Measurements from ENCODE around the gene RHOBTB1. TPM values are rescaled to one million over a fixed set of nuclear protein-coding genes. Genes with fewer than 3 reads are reported as not detected.

The RHOBTB1 gene
- total RNA-seq, 1 experiment from 2014 or later, result 23.9 TPM

DNA sequence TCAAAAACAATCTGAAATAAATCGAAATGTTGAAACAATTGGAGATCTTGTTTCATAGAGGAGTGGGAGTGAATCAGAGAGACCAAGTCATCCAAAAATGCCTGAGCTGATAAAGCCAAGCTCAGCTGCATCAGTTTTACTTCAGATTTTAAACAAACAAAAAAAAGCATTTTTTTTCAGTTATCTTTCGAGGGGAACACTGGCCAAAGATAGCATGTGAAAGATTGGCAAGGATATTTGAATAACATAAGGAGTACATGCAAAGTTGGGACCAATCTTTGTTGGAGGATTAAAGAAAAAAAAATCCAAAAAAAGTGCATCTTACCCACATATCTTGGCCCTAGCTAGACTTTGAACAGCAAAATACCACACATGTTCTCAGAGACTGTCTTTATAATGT, 47.2 kb downstream of the RHOBTB1 start:
- in situ Hi-C loops (cut with HindIII; ENCODE audit: low pct_unique_long_range_greater_than_20kb, low sequenced_read_pairs), result no loop called here
- no peak for DNase-seq (ENCODE audit: low read depth, low spot score)

DNA sequence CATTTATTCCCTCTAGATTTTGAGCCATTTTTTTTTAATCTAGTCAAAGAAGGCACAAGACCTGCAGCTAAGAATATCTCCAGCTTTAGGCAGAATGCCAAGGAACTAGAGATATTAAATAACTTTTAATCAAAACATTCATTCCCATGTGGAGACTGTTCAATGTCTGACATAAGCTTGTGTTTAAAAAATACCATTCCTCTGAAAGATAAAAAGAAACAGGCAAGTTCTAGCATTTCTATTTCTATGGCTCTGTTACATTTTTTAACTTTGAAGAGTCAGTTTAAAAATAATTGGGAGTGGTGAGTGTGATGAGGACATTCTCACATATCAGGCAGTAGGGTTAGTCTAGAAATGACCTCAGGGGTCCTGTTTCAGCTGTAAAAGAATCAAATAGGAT, 48.0 kb downstream of the RHOBTB1 start:
- DNase-seq (ENCODE audit: low read depth, low spot score), result no peak
- in situ Hi-C loops (cut with HindIII; ENCODE audit: low pct_unique_long_range_greater_than_20kb, low sequenced_read_pairs), result no loop called here

DNA sequence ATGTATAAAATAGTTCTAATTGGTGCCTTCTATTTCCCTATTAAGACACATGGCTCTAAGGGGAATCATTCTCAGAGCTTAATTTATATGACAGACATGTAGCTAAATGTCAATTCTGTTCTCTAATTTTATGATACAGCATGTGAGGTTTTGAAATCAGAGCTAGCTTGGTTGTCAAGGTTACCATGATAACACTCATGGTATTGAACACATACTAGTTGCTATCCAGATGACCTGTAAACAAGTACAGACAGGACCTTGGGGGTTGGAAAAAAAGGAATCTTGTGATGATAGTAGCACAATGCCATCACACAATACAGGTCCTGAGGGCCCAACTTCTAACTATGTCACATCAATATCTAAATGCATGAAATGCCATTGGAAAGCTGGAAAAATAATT, 49.2 kb downstream of the RHOBTB1 start:
- in situ Hi-C loops (cut with HindIII; ENCODE audit: low pct_unique_long_range_greater_than_20kb, low sequenced_read_pairs), result no loop called here
- peak; percentile 21 for DNase-seq (ENCODE audit: low read depth, low spot score)

DNA sequence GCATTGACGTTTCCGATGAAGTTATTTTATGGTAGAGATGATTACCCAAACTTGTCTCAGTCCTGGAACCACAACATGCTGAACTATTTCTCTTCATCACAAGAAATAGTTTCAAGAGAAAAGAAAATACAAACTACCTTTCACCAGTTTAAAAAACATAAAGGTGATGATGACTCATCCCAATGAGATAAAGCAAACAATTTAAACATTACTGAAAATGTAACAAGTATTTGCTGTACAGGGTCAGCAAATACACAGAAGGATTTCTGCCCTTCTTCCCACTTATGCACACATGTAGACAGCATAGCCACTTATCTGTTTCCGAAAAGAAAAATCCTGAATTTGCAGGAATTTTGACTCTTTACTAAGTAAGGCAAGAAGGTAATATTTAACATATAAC, 50.8 kb downstream of the RHOBTB1 start:
- DNase-seq (ENCODE audit: low read depth, low spot score), result no peak
- in situ Hi-C loops (cut with HindIII; ENCODE audit: low pct_unique_long_range_greater_than_20kb, low sequenced_read_pairs), result no loop called here

DNA sequence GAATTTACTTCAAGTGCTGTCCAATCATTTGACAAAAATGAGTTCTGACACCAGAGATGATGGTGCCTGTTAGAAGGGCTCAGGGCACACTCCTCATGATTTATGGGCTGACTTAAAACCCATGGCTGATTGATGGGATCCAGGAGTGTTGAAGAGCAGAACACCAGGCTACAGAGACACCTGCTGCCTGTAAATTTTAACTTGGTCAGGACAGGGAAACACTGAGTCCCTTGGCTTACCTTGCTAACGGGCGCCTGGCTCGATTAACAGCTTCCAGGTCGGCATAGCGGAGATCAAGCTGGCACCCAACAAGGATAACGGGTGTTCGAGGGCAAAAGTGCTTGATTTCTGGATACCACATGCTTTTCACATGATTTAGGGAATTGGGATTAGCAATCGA, 51.4 kb downstream of the RHOBTB1 start:
- in situ Hi-C loops (cut with HindIII; ENCODE audit: low pct_unique_long_range_greater_than_20kb, low sequenced_read_pairs), result no loop called here
- DNase-seq (ENCODE audit: low read depth, low spot score), result no peak

DNA sequence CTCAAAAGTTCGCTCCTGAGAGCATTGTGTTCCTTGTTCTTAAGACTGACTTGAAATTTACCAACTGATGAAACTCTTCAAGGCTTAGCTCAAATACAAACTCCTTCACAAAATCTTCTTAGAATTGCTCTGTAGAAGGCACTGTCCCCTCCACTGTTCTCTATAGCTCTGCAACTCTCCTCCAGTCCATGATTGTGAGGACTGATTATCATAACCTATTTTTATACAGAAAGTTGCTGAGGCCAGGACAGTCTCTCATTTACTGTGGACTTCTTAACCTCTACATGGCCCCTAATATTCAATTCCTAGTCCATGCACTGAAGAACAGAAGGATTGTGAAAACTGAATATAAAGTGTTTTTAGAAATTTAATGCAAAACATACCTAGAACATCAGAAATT, 53.2 kb downstream of the RHOBTB1 start:
- in situ Hi-C loops (cut with HindIII; ENCODE audit: low pct_unique_long_range_greater_than_20kb, low sequenced_read_pairs), result no loop called here
- DNase-seq (ENCODE audit: low read depth, low spot score), result no peak

DNA sequence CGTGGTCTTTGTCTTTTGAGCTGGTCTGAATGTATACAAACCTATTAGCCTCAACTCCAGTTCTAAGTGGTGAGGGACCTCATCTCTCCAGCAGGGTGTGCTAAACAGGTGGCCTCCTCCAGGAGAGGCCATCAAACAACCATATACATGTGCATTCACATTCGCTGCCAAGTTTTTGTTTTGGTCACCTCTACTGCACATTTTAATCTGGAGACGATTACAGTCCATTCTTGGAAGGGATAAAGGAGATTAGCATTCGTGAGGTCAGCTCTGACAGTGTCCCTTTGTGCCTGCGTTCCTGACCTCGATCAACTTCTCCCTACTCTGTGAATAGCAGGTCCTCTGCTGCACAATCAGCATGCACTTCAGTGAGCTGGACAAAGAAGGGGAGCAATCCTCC, 60.8 kb downstream of the RHOBTB1 start:
- in situ Hi-C loops (cut with HindIII; ENCODE audit: low pct_unique_long_range_greater_than_20kb, low sequenced_read_pairs), result no loop called here
- DNase-seq (ENCODE audit: low read depth, low spot score), result peak; percentile 72

DNA sequence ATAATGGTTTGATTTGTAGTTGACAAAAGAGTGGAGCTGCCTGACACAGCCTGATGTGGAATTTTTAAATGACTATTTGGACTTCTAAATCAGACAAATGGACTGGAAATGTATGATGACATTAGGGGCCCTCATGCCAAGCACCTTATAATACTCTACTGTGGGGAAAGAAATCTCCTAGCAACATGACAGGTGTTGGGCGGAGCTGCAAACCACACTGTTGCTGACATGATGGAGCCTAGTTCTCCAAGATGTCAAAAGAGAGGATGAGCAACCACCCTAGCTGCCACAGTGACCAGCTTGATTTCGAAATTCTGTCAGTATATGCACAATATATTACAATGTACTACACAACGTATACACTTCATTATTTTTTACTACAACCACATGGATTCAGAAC, 65.8 kb downstream of the RHOBTB1 start:
- in situ Hi-C loops (cut with HindIII; ENCODE audit: low pct_unique_long_range_greater_than_20kb, low sequenced_read_pairs), result no loop called here
- DNase-seq (ENCODE audit: low read depth, low spot score), result no peak

DNA sequence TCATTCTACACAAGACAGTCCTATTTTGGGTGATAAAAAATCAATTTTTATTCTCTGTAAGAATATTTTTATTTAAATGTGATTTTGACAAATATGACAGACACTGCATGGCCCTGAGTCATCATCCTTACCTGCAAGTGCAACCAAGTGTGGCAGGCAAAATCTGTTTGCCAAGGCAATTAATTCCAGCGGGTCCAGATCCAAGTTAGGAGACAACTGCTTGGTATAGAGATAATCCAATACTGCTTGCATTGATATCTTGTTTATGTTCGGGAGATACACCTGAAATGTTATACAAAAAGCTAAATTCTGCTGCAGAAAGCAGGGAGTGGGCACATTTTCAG, 66.2 kb downstream of the RHOBTB1 start:
- in situ Hi-C loops (cut with HindIII; ENCODE audit: low pct_unique_long_range_greater_than_20kb, low sequenced_read_pairs), result no loop called here
- DNase-seq (ENCODE audit: low read depth, low spot score), result no peak

DNA sequence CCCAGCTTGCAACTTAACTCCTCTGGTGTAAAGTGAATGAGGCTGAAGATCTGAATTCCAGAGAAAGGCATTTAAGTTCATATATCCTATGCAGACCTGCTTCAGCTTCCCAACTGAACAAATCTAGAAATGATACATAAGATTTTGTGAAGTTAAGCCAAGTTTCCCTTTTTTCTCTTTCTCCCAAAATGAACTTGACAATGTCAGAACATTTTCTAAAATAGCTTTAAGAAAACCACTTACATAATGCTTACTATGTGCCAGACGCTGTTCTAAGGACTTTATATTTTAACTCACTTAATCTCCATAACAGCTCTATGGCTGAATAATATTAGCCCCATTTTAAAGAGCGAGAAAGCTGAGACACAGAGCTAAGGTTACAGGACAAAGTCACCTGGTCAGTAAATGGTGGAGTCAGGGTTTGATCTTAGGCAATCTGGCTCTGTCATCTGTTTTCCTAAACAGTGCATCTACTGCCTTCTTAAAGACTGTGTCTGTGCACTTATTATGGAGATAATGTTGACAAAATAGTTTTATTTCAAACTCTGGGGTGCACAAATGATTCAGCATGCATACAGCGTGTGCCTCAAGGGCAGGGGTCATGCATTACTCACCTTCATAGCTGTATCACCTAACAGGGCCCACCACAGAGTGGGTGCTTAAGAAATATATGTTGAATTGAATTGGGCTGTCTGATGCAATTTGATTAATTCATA, 66.8 kb downstream of the RHOBTB1 start:
- DNase-seq (ENCODE audit: low read depth, low spot score), result no peak
- in situ Hi-C loops (cut with HindIII; ENCODE audit: low pct_unique_long_range_greater_than_20kb, low sequenced_read_pairs), result no loop called here

DNA sequence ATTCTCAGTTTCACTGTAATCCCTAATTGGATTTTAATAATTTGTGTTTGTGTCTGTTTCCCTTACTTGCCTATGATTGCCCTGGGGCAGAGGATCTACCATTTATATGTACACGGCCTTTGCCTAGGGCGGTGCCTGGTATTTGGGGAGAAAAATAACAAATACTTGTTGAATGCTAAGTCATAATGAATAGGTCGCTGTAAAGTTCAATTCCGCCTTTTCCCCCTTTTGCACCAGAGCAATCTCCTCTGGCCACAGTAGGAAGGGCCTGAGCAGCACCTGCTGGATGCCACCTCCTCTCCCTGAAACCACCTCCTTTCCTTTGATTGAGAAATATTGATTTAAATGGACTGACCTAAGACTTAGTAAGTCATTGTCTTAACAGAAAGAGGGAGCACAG, 70.2 kb downstream of the RHOBTB1 start:
- DNase-seq (ENCODE audit: low read depth, low spot score), result no peak
- in situ Hi-C loops (cut with HindIII; ENCODE audit: low pct_unique_long_range_greater_than_20kb, low sequenced_read_pairs), result loop anchor here (25.0 kb wide), 1 partner anchor 89 kb away; no protein-coding TSS in a partner anchor

DNA sequence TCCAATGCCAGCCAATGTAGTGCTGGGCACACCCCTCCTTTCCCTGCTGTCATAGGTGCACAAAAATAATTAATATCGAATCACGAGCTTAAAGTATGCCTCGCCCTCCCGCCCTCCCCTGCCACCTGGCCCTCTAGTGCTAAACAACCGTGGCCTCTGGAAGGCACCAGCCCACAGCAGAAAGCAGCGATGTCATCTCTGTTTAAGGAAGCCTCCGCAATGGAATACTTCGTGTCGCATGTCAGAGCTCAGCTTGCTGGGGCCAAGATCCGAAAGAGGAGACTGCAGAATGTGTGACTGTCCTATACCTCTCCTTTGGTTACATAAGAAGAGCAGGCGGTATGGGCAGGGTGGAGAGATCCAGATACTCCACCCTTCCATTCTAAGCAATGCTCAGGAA, 71.5 kb downstream of the RHOBTB1 start:
- no peak for DNase-seq (ENCODE audit: low read depth, low spot score)
- in situ Hi-C loops (cut with HindIII; ENCODE audit: low pct_unique_long_range_greater_than_20kb, low sequenced_read_pairs), result loop anchor here (25.0 kb wide), 1 partner anchor 90 kb away; no protein-coding TSS in a partner anchor

DNA sequence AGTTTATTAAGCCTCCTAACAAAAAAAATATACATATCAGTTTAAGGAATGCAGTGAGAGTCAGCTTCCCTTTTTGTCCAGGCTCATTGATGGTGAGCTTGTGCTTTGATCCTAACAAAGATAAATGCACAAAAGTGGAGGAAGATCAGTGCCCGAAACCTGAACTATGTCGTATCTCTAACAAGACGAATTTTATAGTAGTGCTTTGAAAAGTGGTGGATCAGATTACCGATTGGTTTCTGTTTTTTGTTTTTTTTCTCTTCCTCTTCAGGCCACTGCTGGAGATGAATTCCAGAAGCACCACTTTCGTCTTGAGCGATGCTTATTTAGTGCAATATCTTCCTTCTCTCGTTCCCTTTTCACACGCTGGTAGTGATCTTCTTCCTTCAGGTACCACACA, 72.8 kb downstream of the RHOBTB1 start:
- in situ Hi-C loops (cut with HindIII; ENCODE audit: low pct_unique_long_range_greater_than_20kb, low sequenced_read_pairs), result loop anchor here (25.0 kb wide), 1 partner anchor 91 kb away; no protein-coding TSS in a partner anchor
- DNase-seq (ENCODE audit: low read depth, low spot score), result no peak

DNA sequence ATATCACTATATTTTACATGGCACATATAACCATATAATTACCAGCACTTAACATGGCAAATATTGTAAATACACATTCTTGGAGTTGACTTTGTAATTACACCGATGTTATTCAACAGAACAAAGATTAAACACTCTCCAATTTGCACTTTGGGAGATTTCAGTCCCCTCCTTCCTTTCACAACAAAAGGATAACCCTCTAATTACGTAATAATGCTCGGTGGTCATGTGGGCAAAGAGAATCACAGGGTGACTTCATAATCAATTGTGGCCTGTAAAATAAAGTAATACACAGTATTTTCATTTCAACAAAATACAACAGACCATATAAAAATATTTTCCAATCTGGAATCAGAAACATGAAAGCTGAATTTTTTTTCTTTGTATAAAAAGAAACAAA, 73.2 kb downstream of the RHOBTB1 start:
- no peak for DNase-seq (ENCODE audit: low read depth, low spot score)
- in situ Hi-C loops (cut with HindIII; ENCODE audit: low pct_unique_long_range_greater_than_20kb, low sequenced_read_pairs), result loop anchor here (25.0 kb wide), 1 partner anchor 91 kb away; no protein-coding TSS in a partner anchor

DNA sequence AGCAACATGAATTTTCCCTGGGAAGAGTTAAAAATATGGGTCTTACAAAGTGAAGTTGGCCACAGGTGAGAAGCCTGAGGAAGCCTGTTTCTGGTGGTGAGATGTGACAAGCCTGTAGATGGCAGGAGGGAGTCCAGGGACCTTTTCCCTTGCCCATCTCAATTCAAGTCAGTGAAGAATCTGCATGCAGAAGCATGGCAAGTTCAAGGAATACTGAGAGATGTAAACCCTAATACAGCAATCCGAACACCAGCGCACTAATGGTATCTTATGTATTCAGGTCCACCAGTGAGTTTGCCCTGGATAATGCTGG, 73.6 kb downstream of the RHOBTB1 start:
- DNase-seq (ENCODE audit: low read depth, low spot score), result peak; percentile 34
- in situ Hi-C loops (cut with HindIII; ENCODE audit: low pct_unique_long_range_greater_than_20kb, low sequenced_read_pairs), result loop anchor here (25.0 kb wide), 1 partner anchor 92 kb away; no protein-coding TSS in a partner anchor

DNA sequence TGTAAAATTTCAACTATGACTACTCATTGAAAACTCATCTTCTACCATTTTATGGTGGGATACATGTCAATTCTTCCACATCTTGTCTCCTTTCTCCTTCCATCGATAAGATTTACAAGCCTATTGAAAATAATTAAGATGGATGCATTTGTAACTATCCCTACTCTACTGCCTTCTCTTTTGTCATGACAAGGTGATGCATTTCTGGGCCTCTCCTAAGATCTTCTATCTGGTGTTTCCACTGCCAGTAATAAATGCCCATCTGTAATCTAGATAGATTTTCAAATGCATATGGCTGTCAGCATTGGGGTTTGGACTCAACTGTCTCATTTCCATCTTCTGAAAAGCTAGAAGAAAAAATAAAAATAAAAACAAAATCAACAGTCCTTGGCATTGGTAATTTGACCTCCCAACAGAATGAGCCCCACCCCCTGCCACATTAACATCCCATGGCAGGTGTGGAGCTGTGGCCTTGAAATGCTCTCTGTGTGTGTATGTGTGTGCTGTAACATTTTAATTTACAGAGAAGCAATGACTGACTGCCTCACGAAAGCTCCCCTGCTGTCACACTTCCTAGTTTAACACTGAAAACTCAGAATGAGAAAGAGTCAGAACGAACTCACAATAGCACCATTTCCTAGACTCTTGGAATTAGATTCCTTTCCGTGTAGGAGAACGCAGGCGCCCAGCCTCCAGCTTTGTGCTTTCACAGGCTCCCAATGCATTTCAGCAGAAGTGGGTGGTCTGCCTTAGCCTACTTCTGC, 74.2 kb downstream of the RHOBTB1 start:
- no peak for DNase-seq (ENCODE audit: low read depth, low spot score)
- in situ Hi-C loops (cut with HindIII; ENCODE audit: low pct_unique_long_range_greater_than_20kb, low sequenced_read_pairs), result loop anchor here (25.0 kb wide), 1 partner anchor 92 kb away; no protein-coding TSS in a partner anchor

DNA sequence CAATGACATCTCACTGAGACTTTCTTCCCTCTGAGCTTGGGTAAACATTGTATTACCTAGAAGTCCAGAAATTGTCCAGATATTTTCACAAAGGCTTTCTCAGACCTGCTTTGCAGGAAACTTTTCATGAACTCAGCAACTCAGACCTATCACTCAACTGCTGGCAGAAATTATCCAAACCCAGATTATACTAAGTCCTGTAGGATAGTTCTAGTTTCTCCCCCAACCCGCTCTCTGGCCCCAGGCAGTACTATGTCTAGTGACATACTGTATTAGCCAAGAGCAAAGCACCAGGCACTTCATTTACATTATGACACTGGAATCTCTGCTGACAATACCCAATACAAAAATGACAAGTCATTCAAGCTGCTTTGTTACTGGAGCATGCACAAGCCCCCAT, 75.0 kb downstream of the RHOBTB1 start:
- in situ Hi-C loops (cut with HindIII; ENCODE audit: low pct_unique_long_range_greater_than_20kb, low sequenced_read_pairs), result loop anchor here (25.0 kb wide), 1 partner anchor 93 kb away; no protein-coding TSS in a partner anchor
- DNase-seq (ENCODE audit: low read depth, low spot score), result no peak

DNA sequence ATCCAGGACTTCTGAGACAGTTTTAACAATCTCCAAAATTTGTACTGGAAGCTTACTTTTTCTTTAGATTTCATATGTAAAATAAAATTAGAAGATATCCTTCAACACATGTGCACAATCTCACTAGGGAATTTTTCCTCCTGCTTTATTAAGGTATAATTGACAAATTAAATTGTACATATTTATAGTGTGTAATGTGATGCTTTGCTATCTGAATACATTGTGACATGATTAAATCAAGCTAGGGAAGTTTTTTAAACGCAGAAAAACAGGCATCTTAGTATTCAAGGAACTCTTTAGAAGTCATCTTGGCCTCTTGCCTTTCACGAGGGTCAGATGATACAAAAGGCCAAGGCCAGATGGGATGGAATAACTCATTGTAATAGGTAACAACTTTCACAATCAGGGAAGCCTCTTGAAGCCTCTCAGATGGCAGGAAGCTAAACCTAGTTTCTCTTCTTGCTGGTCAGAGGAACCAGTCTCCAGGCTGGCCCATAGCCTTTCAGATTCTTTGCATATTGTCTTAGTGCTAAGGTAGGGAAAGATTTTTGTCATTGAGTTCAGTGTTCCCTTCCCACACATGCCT, 78.7 kb downstream of the RHOBTB1 start:
- no peak for DNase-seq (ENCODE audit: low read depth, low spot score)

DNA sequence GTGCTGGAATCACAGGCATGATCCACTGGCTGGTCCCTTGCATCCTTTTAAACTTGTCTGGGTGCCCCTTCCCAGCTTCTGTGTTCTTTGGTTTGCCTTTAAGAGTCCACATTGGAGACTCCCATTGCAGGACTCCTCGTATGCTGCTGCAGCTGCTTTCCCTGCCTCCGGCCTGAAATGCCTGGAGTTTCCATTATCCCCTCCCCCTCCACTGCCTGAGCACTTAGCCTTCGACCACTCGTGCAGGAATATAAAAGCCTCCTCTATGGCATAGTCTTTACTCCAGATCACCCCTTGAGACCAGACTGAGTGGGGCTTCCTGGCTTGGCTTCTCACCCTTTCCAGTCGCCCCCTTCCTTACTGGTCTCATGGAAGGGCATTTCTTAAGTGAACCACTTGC, 80.2 kb downstream of the RHOBTB1 start:
- in situ Hi-C loops (cut with HindIII; ENCODE audit: low pct_unique_long_range_greater_than_20kb, low sequenced_read_pairs), result loop anchor here (25.0 kb wide), 1 partner anchor 99 kb away; no protein-coding TSS in a partner anchor

More for the DNA sequence above, 78.7 kb downstream of the RHOBTB1 start:
- in situ Hi-C loops (cut with HindIII; ENCODE audit: low pct_unique_long_range_greater_than_20kb, low sequenced_read_pairs), result loop anchor here (25.0 kb wide), 1 partner anchor 97 kb away; no protein-coding TSS in a partner anchor

More for the DNA sequence above, 80.2 kb downstream of the RHOBTB1 start:
- DNase-seq (ENCODE audit: low read depth, low spot score), result no peak
